ENCODE results near the gene ACTN4.

Gene ACTN4

GRCh38 chr19:38635483-38636399 is 11.7 kb upstream of the ACTN4 start:
- no peak for DNase-seq (ENCODE audit: low read depth in 2 of 2, low spot score in 1 of 2)

DNA sequence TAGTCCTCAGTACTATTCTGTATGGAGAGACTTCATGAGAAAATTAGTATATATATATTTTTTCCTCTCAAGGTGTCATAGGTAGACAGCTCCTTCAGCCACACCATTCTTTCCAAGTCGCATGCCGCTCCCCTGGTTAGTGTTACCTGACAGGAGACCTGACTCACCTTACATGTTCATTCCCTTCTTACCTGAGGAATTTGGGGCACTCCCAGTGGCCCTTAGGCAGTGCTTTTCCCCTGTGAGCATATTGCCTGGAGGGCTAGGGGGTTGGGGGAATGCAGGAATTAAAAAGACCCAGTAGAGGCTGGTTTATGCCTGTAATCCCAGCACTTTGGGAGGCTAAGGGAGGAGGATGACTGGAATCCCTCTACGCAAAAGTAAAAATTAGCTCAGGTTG is 9.0 kb upstream of the ACTN4 start:
- no peak for DNase-seq (ENCODE audit: low read depth in 2 of 2, low spot score in 1 of 2)

GRCh38 chr19:38639679-38640078 is 7.8 kb upstream of the ACTN4 start:
- no peak for DNase-seq (ENCODE audit: low read depth in 2 of 2, low spot score in 1 of 2)

- no peak for DNase-seq (ENCODE audit: low read depth in 2 of 2, low spot score in 1 of 2)
Measured at GRCh38 chr19:38640368-38640767, 7.1 kb upstream of the ACTN4 start.

DNA sequence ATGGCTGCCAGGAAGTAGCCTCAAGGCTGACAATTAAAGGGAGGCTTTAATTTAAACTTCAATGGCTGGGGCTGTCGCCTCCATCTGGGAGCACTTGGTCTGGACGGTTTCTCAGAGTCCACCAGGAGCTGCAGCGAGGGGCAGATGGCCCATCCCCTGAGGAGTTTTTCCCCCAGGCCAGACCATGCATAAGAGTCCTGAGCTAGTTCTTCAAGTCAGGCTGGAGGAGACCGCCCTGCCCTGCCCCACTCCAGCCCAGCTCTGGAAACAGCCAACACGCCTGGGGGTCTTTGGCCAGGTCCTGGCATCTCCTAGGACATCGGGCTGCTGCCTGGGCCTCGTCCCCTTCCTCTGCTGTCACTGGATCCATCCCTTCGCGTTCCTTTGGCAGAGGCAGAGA is 5.3 kb upstream of the ACTN4 start:
- DNase-seq (ENCODE audit: low read depth in 2 of 2, low spot score in 1 of 2) = no peak

GRCh38 chr19:38644719-38645118 is 2.7 kb upstream of the ACTN4 start:
- DNase-seq (ENCODE audit: low read depth in 2 of 2, low spot score in 1 of 2) = no peak

DNA sequence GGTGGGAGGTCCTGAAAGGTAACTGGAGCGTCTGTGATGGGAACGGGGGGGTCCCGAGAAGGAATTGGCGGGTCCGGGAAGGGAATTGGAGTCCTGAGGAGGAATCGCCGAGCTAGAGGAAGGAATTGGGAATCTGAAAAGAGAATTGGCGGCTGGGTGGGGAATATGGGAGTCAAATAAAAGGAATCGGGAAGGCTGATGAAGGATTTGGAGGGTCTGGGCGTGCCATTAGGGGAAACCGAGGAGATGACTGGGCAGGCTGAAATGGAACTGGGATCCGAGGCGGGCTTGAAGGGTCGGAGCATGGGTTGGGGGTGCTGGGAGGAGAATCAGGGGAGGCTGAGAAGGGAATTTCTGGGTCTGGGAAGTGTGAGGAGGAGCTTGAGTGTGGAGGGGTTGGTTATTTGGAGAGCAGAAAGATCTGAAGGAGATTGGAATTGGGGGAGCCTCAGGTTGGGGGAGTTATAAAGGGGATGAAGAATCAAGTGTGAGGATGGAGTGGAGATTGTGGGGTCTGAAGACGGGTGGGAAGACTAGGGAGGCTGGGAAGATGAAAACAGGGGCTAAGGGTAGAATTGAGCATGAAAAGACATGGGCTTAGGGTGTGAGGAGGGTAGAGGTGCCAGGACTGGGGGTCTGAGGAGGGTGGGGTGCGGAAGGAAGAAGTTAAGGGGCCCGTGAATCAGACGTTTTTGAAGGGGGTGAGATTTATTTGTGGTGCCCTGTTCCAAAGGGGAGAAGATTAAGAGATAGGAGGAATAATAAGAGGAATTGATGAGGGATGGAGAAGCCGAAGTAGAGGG is 718 bp downstream of the ACTN4 start:
- no peak for DNase-seq (ENCODE audit: low read depth in 2 of 2, low spot score in 1 of 2)

DNA sequence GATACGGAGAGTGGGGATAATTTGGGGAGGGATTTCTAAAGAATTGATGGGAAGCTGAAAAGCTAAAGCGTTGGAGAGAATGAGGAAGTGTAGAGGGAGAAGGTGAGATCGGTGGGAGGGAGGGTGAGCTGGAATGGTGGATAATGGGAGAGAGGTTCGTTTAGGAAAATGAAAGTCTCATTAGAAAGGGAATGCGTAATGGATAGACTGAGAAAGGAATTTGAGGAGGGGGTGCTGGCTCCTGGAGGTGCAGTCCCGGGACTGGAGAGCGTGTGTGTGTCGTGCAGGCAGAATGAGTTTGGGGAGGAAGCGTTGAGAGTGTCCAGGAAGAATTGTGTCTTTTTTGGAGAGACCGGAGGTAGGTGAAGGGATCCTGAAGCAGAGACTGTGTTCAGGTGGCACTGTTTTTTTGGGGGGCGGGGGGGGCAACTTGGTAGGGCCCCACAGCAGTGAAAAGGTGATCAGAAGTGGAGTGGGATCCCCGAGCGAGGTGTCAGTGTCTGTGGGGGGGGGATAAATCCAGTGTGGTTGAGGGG is 1.4 kb downstream of the ACTN4 start:
- no peak for DNase-seq (ENCODE audit: low read depth in 2 of 2, low spot score in 1 of 2)

- DNase-seq (ENCODE audit: low read depth in 2 of 2, low spot score in 1 of 2) = no peak
Measured at GRCh38 chr19:38649305-38650171, 2.1 kb downstream of the ACTN4 start.

DNA sequence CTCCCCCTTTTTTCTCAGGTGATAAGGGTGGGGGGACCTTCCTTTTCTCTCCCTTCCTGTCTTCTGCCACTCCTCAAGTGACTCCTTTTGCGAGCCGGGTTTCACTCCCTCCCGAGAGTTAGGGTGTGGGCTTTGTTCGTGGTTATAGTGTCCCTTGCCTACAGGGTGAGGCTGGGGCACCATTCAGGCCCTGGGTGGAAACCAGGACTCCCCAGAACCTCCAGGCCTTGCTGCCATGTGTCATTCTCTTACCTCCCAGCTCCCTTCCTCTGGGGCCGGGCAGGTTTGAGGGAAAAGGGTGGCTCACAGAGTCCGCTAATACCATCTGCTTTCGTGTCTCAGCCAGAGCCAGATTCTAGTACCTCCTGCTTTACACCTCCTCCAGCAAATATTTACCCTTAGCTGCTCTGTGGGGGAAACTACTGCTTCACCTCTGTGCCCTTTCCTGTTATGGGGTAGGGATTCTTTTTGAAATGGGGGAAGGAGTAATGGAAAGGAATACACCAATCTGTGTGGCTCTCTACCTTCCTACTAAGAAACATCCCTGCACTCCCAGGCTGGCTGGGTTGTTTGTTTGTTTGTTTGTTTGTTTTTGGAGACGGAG is 2.8 kb downstream of the ACTN4 start:
- no peak for DNase-seq (ENCODE audit: low read depth in 2 of 2, low spot score in 1 of 2)

DNA sequence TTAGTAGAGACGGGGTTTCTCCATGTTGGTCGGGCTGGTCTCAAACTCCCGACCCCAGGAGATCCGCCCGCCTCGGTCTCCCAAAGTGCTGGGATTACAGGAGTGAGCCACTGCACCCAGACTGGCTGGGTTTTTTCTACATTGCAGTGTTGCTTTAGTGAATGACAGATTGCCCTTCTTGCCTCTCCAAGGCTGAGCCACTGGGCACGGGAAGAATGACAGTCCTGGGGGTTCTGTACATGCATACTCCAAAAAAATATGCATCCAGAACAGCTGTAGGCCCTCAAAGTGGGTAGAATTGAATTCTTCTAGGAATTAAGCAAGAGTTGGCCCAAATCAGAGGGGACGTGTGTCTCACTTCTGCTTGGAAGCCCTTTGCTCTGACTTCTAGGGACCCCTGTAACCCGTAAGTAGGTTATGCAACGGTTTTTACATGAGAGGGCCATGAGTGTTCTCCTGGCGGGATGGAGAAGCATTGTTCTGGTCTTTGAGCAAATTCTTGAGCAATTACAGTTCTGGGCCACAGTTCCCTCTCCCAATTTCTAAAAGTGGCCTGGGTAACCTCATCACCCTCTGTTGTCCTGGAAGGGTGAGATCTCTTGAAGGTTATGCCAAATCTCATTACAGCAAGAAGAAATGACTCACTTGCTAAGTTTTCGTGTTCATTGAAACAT is 3.6 kb downstream of the ACTN4 start:
- DNase-seq (ENCODE audit: low read depth in 2 of 2, low spot score in 1 of 2) = no peak

- no peak for DNase-seq (ENCODE audit: low read depth in 2 of 2, low spot score in 1 of 2)
Measured at GRCh38 chr19:38653028-38653571, 5.7 kb downstream of the ACTN4 start.

DNA sequence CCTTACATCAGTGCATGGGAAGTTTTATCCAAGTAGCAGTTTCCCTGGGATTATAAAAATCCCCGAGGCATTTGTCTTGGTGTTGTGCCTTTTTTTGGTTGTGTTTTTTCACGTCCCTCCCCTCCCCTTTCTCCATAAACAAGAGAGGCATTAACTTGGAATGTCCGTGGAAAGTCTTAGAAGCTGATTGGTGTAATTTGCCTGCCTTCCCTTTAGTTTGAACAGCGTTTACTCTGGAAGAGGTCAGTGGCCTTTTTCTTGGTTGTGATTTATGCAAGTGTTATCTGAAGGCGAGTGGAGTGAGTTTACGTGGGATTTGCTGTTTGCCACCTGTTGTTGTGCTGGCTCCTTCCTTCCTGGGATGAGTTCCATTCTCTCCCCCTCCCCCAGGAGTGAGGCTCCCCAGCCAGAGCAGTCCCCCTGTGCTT is 7.2 kb downstream of the ACTN4 start:
- DNase-seq (ENCODE audit: low read depth in 2 of 2, low spot score in 1 of 2) = no peak

DNA sequence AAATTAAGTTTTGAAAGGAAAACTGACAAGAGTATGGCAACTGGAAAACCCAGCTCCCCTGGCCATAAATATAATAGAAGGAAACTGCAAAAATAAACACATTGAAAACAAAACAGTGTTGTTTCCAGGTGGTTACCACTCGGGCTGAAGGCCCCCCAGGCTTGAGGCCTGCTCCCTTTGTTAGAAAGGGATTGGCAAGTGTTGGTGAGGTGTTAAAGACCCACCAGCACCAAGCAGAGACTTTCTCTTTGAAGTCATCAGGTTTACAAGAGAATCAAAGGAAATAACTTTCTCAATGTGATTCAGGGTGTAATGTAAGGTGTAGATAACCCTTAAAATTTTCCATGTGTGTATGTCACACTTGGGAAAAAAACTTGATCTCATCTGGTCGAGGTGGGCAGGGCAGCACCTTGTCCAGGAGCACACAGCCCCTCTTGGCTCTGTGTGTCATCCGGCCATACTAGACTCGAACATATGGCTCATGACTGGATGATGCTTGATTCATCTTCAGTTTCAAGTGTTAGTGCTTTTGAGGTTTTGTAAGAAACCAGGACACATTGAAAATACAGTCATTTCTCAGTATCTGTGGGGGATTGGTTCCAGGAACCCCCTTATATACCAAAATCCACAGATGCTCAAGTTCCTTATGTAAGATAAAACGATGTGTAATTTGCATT is 7.8 kb downstream of the ACTN4 start:
- no peak for DNase-seq (ENCODE audit: low read depth in 2 of 2, low spot score in 1 of 2)

GRCh38 chr19:38656171-38656981 is 8.9 kb downstream of the ACTN4 start:
- no peak for DNase-seq (ENCODE audit: low read depth in 2 of 2, low spot score in 1 of 2)

- no peak for DNase-seq (ENCODE audit: low read depth in 2 of 2, low spot score in 1 of 2)
Measured at GRCh38 chr19:38657633-38658222, 10.3 kb downstream of the ACTN4 start.

GRCh38 chr19:38658462-38659306 is 11.2 kb downstream of the ACTN4 start:
- no peak for DNase-seq (ENCODE audit: low read depth in 2 of 2, low spot score in 1 of 2)

All from stimulated activated CD8-positive, alpha-beta memory T cell treated with anti-CD3 and anti-CD28 coated beads, Interleukin-4, amount 100 ng/mL, for 4 hours (primary cell).